Dendritic cell treated with granulocyte-macrophage colony-stimulating factor and Interleukin-4, amounts not matched to agents 40 ng/mL and 50 ng/mL, for 4 days (primary cell): ENCODE results near the gene TSPEAR.
"Not testable (repeated sequence)": the region's sequence is repeated elsewhere in the genome, so short reads cannot be mapped to it uniquely, and the experiment has no call there.

Experiments used
- H3K27ac Mint-ChIP-seq: one replicate; pipeline ENCODE4 v1.8.0; 2022; ENCODE audit warnings: mild to moderate bottlenecking, mixed read lengths
- H3K27me3 Mint-ChIP-seq: one replicate; pipeline ENCODE4 v1.8.0; 2022; ENCODE audit warnings: mild to moderate bottlenecking, mixed read lengths
- H3K36me3 Mint-ChIP-seq: one replicate; pipeline ENCODE4 v1.8.0; 2022; ENCODE audit warnings: low read depth, mixed read lengths
- H3K4me1 Mint-ChIP-seq: one replicate; pipeline ENCODE4 v1.8.0; 2022; ENCODE audit warnings: low read depth, mixed read lengths
- H3K4me3 Mint-ChIP-seq: one replicate; pipeline ENCODE4 v1.8.0; 2022; ENCODE audit warnings: mild to moderate bottlenecking, moderate library complexity, mixed read lengths
- H3K9me3 Mint-ChIP-seq: one replicate; pipeline ENCODE4 v1.8.0; 2022; ENCODE audit warnings: mixed read lengths
- intact Hi-C: fragments of 100-400 bp; cut with micrococcal nuclease; formaldehyde crosslinking; loops from one replicate; pipeline ENCODE4 v1.15.0; 2022

Gene TSPEAR

GRCh38 chr21:44599264-44600029, 111.9 kb downstream of the TSPEAR start:
- intact Hi-C loops: no loop called here
- H3K36me3 Mint-ChIP-seq: no peaks in the 10 kb centered on the region
- peaks cover 15% of the 10 kb centered on the region for H3K27me3 Mint-ChIP-seq
- H3K27ac Mint-ChIP-seq: no peak overlapping the region
- no peaks in the 10 kb centered on the region for H3K4me1 Mint-ChIP-seq
- peaks cover 8% of the 10 kb centered on the region for H3K9me3 Mint-ChIP-seq
- H3K4me3 Mint-ChIP-seq: no peak overlapping the region

- Mint-ChIP-seq H3K4me1 (no peaks in the 10 kb centered on the region), H3K9me3 (no peaks in the 10 kb centered on the region), H3K4me3 (no peak overlapping the region), H3K27ac (no peak overlapping the region), H3K27me3 (peaks cover 18% of the 10 kb centered on the region), H3K36me3 (no peaks in the 10 kb centered on the region)
- intact Hi-C loops: no loop called here
These were observed 113.3 kb downstream of the TSPEAR start for GRCh38 chr21:44598061-44598460.

GRCh38 chr21:44596068-44596725, 115.2 kb downstream of the TSPEAR start:
- intact Hi-C loops: no loop called here
- no peak overlapping the region for H3K27ac Mint-ChIP-seq
- no peak overlapping the region for H3K4me3 Mint-ChIP-seq
- H3K36me3 Mint-ChIP-seq: no peaks in the 10 kb centered on the region
- H3K9me3 Mint-ChIP-seq: no peaks in the 10 kb centered on the region
- no peaks in the 10 kb centered on the region for H3K4me1 Mint-ChIP-seq
- H3K27me3 Mint-ChIP-seq: peaks cover 24% of the 10 kb centered on the region

- H3K36me3 Mint-ChIP-seq: no peaks in the 10 kb centered on the region
- H3K4me1 Mint-ChIP-seq: no peaks in the 10 kb centered on the region
- intact Hi-C loops: no loop called here
- no peak overlapping the region for H3K4me3 Mint-ChIP-seq
- H3K27ac Mint-ChIP-seq: no peak overlapping the region
- no peaks in the 10 kb centered on the region for H3K9me3 Mint-ChIP-seq
- H3K27me3 Mint-ChIP-seq: peaks cover 20% of the 10 kb centered on the region
These were observed 115.8 kb downstream of the TSPEAR start for GRCh38 chr21:44595524-44595923.

- Mint-ChIP-seq H3K27me3 (peaks cover 19% of the 10 kb centered on the region), H3K4me3 (no peak overlapping the region), H3K9me3 (no peaks in the 10 kb centered on the region), H3K4me1 (no peaks in the 10 kb centered on the region), H3K36me3 (no peaks in the 10 kb centered on the region), H3K27ac (no peak overlapping the region)
- intact Hi-C loops: no loop called here
These were observed 116.9 kb downstream of the TSPEAR start for GRCh38 chr21:44594406-44594916.

- Mint-ChIP-seq H3K27me3 (peaks cover 19% of the 10 kb centered on the region), H3K4me1 (no peaks in the 10 kb centered on the region), H3K4me3 (no peak overlapping the region), H3K27ac (no peak overlapping the region), H3K36me3 (no peaks in the 10 kb centered on the region), H3K9me3 (no peaks in the 10 kb centered on the region)
- intact Hi-C loops: no loop called here
These were observed 117.6 kb downstream of the TSPEAR start for GRCh38 chr21:44593598-44594405.

- intact Hi-C loops: no loop called here
- Mint-ChIP-seq H3K4me3 (no peak within 1 kb of the TSS), H3K9me3 (no peaks in the 10 kb centered on the region), H3K27me3 (peaks cover 15% of the 10 kb centered on the region), H3K4me1 (no peaks in the 10 kb centered on the region), H3K36me3 (no peaks in the 10 kb centered on the region), H3K27ac (no peak within 1 kb of the TSS)
These were observed 118.7 kb downstream of the TSPEAR start, which contains the start of gene KRTAP10-6 for GRCh38 chr21:44592446-44593311. TSS of gene KRTAP10-6 (minus strand) at chr21:44592505. CDS start at chr21:44592484, 21 bp downstream.

GRCh38 chr21:44591801-44592130, 119.6 kb downstream of the TSPEAR start:
- peaks cover 16% of the 10 kb centered on the region for H3K27me3 Mint-ChIP-seq
- H3K36me3 Mint-ChIP-seq, H3K4me3 Mint-ChIP-seq, H3K4me1 Mint-ChIP-seq, H3K9me3 Mint-ChIP-seq, H3K27ac Mint-ChIP-seq, intact Hi-C loops: not testable (repeated sequence)

- peaks cover 19% of the 10 kb centered on the region for H3K27me3 Mint-ChIP-seq
- H3K4me3 Mint-ChIP-seq, H3K36me3 Mint-ChIP-seq, H3K4me1 Mint-ChIP-seq, H3K9me3 Mint-ChIP-seq, H3K27ac Mint-ChIP-seq, intact Hi-C loops: not testable (repeated sequence)
These were observed 120.2 kb downstream of the TSPEAR start for GRCh38 chr21:44590897-44591800.

- no peak overlapping the region for H3K4me3 Mint-ChIP-seq
- intact Hi-C loops: no loop called here
- no peaks in the 10 kb centered on the region for H3K4me1 Mint-ChIP-seq
- no peak overlapping the region for H3K27ac Mint-ChIP-seq
- peaks cover 24% of the 10 kb centered on the region for H3K27me3 Mint-ChIP-seq
- H3K9me3 Mint-ChIP-seq: peaks cover 7% of the 10 kb centered on the region
- no peaks in the 10 kb centered on the region for H3K36me3 Mint-ChIP-seq
These were observed 121.1 kb downstream of the TSPEAR start for GRCh38 chr21:44590311-44590721.

GRCh38 chr21:44589586-44590305, 121.6 kb downstream of the TSPEAR start:
- Mint-ChIP-seq H3K4me3 (no peak overlapping the region), H3K36me3 (no peaks in the 10 kb centered on the region), H3K9me3 (peaks cover 8% of the 10 kb centered on the region)

GRCh38 chr21:44589094-44589493, 122.3 kb downstream of the TSPEAR start:
- no peak overlapping the region for H3K27ac Mint-ChIP-seq
- peaks cover 26% of the 10 kb centered on the region for H3K27me3 Mint-ChIP-seq

More at GRCh38 chr21:44589586-44590305, 121.6 kb downstream of the TSPEAR start:
- Mint-ChIP-seq H3K27me3 (peaks cover 29% of the 10 kb centered on the region), H3K27ac (no peak overlapping the region), H3K4me1 (no peaks in the 10 kb centered on the region)
- intact Hi-C loops: no loop called here

More at GRCh38 chr21:44589094-44589493, 122.3 kb downstream of the TSPEAR start:
- H3K36me3 Mint-ChIP-seq: no peaks in the 10 kb centered on the region
- no peak overlapping the region for H3K4me3 Mint-ChIP-seq
- intact Hi-C loops: no loop called here
- H3K9me3 Mint-ChIP-seq: peaks cover 8% of the 10 kb centered on the region
- no peaks in the 10 kb centered on the region for H3K4me1 Mint-ChIP-seq
